GM12892 (cell line): ENCODE results near the gene MGLL.

Experiments used
- POLR2A ChIP-seq: IDR thresholded peaks from 2 replicates; pipeline ENCODE4 v1.6.1; 2011; ENCODE audit warnings: low read depth, low read length, control low read depth
- TAF1 ChIP-seq: IDR thresholded peaks from 2 replicates; pipeline ENCODE4 v1.6.1; 2011; ENCODE audit warnings: low read depth, mild to moderate bottlenecking, control low read depth, low read length, borderline replicate concordance

GRCh38 chr3:127824151-127824825 is 2.0 kb upstream of the MGLL start:
- TF ChIP-seq POLR2A, result no peak
- no peak for TF ChIP-seq TAF1
